Activated CD4-positive, alpha-beta T cell treated with anti-CD3 and anti-CD28 coated beads for 1 hour (primary cell): ENCODE results near the gene SLAMF6.

Experiments used
- DNase-seq: peaks from one replicate; pipeline ENCODE4 v3.0.0-alpha.2; 2020

The SLAMF6 gene

GRCh38 chr1:160460683-160461287 is 62.3 kb downstream of the SLAMF6 start:
- DNase-seq, result no peak

- no peak for DNase-seq
Observed at GRCh38 chr1:160460214-160460642, 62.8 kb downstream of the SLAMF6 start.

- DNase-seq, result no peak
Observed at GRCh38 chr1:160459687-160460086, 63.4 kb downstream of the SLAMF6 start.

- DNase-seq, result no peak
Observed at GRCh38 chr1:160459056-160459455, 64.0 kb downstream of the SLAMF6 start.

- no peak for DNase-seq
Observed at GRCh38 chr1:160455153-160455517, 67.9 kb downstream of the SLAMF6 start.

- no peak for DNase-seq
Observed at GRCh38 chr1:160454371-160455152, 68.5 kb downstream of the SLAMF6 start.

- DNase-seq, result no peak
Observed at GRCh38 chr1:160453443-160453842, 69.6 kb downstream of the SLAMF6 start.

- no peak for DNase-seq
Observed at GRCh38 chr1:160451859-160452232, 71.2 kb downstream of the SLAMF6 start.

- DNase-seq, result no peak
Observed at GRCh38 chr1:160451119-160451858, 71.8 kb downstream of the SLAMF6 start.

GRCh38 chr1:160449494-160449893 is 73.6 kb downstream of the SLAMF6 start:
- no peak for DNase-seq

GRCh38 chr1:160446945-160447600 is 76.0 kb downstream of the SLAMF6 start:
- DNase-seq, result no peak

GRCh38 chr1:160439718-160440117 is 83.3 kb downstream of the SLAMF6 start:
- no peak for DNase-seq

GRCh38 chr1:160438935-160439334 is 84.1 kb downstream of the SLAMF6 start:
- no peak for DNase-seq

- no peak for DNase-seq
Observed at GRCh38 chr1:160438317-160438918, 84.6 kb downstream of the SLAMF6 start.

GRCh38 chr1:160437432-160438316 is 85.4 kb downstream of the SLAMF6 start:
- DNase-seq, result no peak

GRCh38 chr1:160436966-160437365 is 86.1 kb downstream of the SLAMF6 start:
- DNase-seq, result no peak
